HG02571 (cell line): ENCODE data around the gene IQCK.
"Not testable (repeated sequence)": the region's sequence is repeated elsewhere in the genome, so short reads cannot be mapped to it uniquely, and the experiment has no call there.

Source experiments
- ATAC-seq: cut with Tn5 transposase; IDR thresholded peaks from one replicate; pipeline ENCODE4 v1.9.1; 2021; ENCODE audit warnings: mild to moderate bottlenecking, moderate library complexity; ENCODE audit not compliant: unreplicated experiment

The IQCK gene

DNA sequence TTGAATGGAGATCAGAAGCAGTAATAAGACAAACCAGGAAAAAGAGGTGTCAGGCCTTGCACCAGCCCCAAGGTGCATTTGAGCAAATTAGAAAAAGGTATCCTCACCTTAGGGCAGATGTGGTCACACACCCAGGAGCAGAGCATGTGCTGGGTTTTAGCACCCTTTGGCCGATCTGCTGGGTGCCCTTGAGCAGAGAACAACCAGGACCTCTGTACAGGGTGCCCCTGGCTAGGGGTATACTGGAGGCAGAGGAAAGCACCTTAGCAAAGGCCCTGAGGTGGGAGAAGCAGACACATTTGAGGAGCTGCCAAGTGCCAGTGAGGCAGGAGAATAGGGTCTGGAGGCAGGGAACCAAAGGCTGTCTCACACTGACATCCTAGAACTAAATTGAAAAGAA is 67.0 kb downstream of the IQCK start:
- ATAC-seq, result no peak

DNA sequence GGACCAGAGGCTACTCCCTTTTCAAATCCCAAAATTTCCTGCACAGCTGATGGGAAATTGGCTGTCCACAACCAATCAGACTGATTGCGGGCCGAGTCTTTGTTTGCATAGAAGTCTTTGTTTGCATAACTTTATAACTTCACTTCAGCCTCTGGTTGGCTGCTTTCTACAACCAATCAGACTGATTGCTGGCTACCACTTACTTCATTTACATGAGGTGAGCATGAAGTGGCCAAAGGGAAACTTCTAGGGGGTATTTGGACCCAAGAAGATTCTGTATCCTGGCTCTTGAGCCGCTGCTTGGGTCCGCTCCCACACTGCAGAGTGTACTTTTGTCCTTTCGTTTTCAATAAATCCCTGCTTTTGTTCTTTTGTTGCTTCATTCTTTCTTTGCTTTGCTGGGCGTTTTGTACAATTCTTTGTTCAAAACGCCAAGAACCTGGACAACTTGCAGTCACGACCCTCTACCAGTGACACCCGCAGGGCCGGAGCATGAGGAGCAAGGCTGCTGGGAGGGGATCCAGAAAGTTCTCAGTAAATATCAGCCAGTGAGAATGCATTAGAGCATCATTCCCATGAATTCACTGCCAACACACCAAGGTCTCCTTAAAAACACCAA is 67.5 kb downstream of the IQCK start:
- no peak for ATAC-seq

GRCh38 chr16:19801369-19801768 is 83.3 kb downstream of the IQCK start:
- ATAC-seq, result not testable (repeated sequence)

DNA sequence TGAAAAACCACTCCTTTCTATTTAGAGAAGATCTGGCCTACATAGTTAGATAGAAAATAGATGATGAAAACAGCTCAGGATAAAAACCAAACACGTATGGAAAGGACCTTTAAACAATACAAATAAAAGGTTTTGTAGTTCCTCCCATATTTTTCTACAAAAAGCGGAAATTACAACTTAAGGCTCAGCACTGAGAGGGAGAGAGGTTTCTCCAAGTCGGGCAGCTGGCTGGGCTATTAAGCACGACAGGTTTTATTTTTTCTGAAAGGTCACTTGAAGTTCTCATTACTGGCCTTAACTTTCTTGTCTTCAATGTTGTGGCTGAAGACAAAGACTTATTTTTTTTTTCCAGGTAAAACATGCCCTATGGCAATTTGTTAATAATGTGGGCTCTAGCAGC is 83.8 kb downstream of the IQCK start:
- ATAC-seq, result not testable (repeated sequence)

DNA sequence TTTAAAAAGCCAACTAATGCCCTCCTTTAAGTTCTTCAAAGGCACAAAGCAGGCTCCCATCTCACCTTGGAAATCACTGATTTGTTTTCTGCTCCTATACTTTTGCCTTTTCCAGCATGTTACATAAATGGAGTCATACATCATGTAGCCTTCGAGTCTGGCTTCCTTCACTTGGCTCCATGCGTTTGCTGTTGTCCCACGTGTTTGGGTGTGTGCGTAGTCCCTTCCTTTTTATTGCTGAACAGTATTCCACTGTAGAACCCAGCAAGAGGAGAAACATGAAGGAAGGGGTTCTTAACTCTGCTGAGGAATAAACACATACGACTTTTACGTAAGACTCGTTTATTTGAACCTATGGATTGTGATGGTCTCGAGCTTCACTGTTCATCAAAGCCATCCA is 84.5 kb downstream of the IQCK start:
- ATAC-seq, result no peak

DNA sequence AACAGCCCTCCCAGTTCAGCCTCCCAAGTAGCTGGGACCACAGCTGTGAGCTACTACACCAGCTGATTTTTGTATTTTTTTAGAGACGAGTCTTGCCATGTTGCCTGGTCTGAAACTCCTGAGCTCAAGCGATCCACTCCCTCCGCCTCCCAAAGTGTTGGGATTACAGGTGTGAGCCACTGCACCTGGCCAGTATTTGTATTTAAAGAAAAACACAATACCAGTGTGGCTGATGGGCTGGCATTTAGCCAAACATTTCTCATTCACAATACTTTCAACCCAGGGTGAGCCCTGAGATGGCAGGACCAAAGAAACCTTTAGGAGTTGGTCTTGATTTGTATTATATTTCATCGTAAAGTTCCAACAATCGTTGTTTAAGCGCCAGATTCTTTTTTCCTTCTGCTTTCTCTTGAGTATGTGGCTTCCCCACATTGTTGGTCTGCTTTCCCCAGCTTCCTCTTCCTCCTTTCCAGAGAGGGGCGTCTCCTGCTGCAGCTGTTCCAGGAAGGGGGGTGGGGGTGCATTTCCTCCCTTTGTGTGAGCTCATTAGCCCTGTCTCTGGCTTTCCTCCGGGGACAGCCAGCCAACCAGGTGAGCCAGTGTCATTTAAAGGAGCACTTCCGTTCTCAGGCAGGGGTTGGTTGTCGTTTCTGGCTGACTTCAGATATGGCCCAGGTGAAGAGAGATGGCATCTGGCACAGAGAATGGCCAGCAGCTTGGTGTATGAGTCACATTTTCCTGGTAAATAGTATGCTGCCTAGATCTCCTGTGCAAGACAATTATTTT is 86.7 kb downstream of the IQCK start:
- ATAC-seq, result no peak

GRCh38 chr16:19805459-19806162 is 87.5 kb downstream of the IQCK start:
- no peak for ATAC-seq

DNA sequence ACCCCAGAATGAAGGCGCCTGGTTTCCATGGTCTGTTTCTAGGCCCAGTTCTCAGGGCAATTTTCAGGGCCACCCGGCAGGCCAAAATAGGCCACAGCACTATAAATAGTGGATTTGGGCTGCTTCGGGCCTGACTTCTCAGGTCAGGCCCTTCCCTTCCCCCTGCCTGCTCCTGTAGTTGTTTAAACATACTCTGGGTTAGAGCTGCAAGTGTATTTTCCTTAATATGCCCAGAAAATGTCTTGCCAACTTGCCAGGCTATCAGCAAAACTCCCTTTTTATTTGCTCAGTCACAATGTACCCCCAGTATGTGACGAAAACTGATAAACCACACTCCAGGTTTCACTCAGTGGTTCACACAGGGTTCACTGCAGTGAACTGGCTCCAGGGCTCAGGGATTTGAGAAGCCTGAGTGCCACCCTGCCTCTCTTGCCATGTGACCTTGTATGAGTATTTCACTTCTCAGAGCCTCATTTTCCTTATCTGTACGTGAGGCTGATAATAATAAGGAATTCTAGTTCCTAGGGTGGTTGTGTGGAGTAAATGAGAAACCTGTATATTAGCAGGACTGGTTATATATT is 90.1 kb downstream of the IQCK start:
- ATAC-seq, result no peak

DNA sequence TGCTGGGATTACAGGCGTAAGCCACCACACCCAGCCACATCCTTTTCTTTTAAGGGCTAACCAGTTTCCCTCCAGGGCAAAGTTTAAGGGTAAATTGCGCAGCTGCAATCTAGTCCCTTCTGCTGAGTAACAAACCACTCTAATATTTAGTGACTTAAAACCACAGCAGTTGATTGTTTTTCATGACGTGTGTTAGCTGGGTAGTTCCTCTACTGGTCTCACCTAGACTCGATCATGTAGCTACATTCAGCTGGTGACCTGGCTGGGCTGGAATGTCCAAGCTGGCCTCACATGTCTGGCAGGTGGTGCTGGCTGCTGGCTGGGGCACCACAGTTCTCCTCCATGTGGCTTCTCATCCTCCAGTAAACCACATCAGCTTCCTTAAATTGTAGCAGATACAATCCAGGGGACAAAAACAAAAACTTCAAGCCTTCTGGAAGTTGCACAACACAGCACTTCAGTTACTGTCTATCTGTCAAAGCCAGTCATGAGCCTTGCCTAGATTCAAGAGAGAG is 91.1 kb downstream of the IQCK start:
- ATAC-seq, result no peak

- no peak for ATAC-seq
Observed at GRCh38 chr16:19809693-19810092, 91.6 kb downstream of the IQCK start.

- ATAC-seq, result no peak
Observed at GRCh38 chr16:19810817-19811731, 93.0 kb downstream of the IQCK start.

GRCh38 chr16:19812986-19813385 is 94.9 kb downstream of the IQCK start:
- ATAC-seq, result no peak

GRCh38 chr16:19815418-19815817 is 97.3 kb downstream of the IQCK start:
- ATAC-seq, result no peak

- no peak for ATAC-seq
Observed at GRCh38 chr16:19817122-19817521, 99.1 kb downstream of the IQCK start.

- no peak for ATAC-seq
Observed at GRCh38 chr16:19817875-19818274, 99.8 kb downstream of the IQCK start.

DNA sequence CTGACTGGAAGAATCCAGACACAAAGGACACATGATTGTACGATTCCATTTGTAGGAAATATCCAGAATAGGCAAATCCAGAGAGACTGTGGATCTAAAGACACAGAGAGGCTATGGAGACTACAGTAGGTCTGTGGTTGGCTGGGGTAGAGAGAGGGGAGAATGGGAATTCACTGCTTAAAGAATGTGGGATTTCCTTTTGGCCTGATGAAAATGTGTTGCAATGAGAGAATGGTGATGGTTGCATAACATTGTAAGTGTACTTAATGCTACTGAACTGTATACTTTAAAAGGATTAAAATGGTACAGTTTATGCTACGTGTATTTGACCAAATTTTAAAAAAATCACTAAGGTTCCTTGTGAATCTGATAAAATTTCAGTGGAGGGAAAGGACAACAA is 104.5 kb downstream of the IQCK start:
- ATAC-seq, result no peak

DNA sequence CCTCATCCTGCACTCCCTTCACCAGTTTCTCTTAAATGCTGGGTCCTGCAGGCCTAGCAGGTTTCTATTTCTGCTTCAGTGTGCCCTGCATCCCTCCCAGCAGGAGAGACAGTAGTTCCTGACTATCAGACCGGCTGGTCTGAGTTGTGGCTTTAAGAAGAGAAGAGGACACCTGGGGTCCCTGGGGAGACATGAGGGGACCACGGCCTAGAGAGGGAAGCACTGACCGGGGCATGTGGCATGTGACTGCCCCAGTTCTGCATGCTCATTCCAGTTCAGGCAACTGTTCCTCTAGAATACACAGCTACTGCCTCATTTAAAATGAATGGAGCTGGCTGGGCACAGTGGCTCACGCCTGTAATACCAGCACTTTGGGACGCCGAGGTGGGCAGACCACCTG is 105.3 kb downstream of the IQCK start:
- ATAC-seq, result no peak

DNA sequence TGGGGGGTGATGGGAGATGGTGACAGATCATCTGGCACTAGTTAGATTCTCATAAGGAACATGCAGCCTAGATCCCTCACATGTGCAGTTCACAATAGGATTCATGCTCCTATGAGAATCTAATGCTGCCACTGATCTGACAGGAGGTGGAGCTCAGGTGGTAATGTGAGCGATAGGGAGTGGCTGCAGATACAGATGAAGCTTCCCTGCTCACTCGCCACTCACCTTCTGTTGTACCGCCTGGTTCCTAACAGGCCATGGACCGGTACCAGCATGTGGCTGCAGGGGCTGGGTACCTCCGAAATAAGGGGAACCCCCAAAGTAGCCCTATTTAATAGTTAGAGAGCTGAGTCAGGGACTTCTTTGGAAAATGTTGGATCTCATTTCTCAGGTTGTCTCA is 106.1 kb downstream of the IQCK start:
- no peak for ATAC-seq

DNA sequence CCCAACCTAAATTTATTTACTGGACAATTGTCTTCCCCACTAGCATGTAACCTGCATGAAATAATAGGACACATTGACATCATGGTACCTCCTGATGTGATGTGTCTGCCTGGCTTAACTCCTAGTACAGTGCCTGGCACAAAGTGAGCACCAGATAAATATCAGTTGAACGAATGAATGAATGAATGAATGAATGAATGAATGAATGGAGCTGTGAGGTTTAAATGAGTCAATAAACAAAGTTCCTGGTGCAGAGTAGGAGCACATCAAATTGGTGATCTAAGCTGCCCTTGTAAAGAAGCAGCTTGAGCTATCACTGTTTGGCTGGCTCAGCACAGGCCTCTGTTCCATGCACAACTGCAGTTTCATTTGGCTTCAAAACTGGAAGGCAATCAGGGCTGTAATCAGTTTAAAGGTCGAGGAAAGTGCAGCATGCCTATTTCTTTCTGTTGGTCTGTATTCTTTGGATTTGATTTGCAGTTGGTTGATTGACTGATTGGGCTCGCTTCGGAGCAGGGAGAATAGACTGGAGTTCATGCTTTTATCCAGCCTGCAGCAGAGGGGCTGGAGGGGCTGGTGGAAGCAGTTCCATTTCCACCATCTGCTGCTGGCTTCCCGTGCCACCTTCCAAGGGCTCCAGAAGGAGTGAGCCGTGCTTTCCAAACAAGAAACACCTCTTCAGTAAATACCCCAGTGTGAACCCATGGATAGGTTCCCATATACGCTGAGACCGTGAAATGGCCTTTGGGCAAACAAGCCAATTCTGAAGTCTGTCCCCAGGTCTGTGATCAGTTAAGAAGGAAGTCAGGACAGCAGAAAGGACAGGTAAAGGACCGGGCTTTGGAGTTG is 112.0 kb downstream of the IQCK start:
- ATAC-seq, result no peak
